ACHN (cell line): ENCODE data around the gene A1BG.

Experiments
- DNase-seq: peaks from one replicate; pipeline ENCODE4 v3.0.0-alpha.2; 2015
- in situ Hi-C: cut with HindIII; loops from 2 replicates; pipeline ENCODE4 v1.10.0; 2017; ENCODE audit warnings: low sequenced_read_pairs, low pct_ligation_motif_present, low pct_unique_long_range_greater_than_20kb

A1BG gene

DNA sequence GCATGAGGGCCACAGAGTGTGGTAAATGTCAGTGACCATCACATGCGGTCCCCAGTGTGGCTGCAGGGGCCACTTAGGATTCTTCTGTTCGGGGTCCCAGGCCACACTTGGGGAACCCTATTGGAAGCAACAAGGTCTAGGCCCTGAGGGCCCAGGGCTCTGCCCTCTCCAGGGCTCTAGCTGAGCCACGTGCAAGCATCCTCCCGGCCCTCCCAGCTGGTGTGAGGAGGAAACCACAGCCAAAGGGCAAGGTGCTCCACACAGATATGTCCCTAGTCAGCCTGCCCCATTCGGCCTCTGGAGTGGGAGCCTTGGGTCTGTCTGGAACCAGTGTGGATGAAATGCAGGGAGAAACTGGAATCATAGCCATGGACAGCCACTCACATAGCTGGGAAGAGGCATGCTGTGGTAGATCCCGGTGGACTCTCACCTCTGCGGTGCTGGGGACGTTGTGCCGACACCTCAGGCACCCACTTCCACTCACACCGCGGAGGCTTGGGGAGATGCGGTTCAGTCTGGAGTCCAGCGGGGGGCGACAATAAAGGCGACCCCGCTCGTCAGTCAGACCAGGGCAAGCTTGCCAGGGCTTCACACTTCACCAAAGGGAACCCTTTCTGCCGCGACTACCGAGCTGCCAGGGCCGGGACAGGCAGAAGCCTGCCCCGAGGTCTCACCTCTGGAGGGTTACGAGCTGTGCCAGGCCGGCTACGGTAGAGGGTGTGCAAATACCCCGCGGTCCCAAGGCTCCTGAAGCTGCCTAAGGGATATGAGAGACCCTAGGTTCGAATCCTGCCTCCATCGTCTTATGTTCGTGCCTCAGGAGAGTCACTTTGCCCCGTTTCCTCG lies 13.5 kb upstream of the A1BG start:
- in situ Hi-C loops, result no loop called here

DNA sequence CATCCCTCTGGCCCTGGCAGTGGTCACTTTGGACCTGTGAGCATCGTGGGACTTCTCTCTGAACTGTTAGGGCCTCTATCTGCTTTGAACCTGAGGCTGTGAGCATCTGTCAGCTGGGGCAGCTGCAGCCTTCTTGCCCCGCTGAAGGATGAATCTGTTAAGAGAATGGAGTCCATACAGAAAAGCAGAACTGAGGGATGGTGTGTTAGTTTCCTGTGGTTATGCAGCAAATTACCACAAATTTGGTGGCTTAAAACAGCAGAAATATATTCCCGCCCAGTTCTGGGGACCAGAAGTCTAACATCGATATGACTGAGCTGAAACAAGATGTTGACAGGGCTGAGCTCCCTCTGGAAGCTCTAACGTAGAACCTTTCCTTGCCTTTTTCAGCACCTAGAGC lies 10.9 kb upstream of the A1BG start:
- in situ Hi-C loops, result no loop called here
- DNase-seq, result no peak

More for the DNA sequence above, 13.5 kb upstream of the A1BG start:
- DNase-seq, result no peak

DNA sequence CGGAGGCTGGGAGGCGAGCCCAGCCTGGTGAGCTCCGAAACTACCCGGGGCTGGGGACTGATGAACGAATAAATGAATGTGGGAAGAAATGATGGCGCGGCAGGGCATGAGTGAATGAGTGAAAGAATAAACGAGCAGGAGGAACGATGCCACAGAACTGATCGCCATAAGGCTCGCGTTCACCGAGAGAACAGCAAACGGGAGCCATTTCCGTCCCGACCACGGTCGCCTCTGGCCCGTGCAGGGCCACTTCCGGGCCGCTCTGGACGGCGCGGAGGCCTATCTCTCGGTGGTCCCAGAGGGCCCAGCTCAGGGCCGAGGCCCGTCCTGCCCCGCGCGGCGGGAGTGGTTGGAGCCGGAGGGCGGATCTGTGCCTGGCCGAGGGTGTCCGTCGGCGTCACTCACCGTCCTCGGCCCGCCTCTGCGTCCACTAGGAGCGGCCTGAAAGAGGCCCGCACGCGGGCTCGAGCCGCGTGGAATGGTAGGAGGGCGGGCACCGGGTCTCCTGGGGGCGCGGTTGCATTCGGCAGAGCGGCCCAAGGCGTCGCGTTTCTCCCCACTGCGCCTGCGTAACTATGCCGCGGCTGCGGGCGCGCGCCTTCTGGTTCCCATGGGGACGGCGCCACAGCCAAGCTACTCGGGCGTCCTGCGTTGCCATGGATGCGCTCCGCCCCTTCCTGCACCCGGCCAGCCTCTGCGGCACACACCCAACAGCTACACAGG lies 9.1 kb upstream of the A1BG start, which contains the start of gene ZNF497:
TSS of gene ZNF497 (minus strand) at position 480 of the 723 bp plus-strand sequence. CDS start 5,116 bp downstream, outside the sequence.
- DNase-seq, result peak; percentile 94
- in situ Hi-C loops, result no loop called here

DNA sequence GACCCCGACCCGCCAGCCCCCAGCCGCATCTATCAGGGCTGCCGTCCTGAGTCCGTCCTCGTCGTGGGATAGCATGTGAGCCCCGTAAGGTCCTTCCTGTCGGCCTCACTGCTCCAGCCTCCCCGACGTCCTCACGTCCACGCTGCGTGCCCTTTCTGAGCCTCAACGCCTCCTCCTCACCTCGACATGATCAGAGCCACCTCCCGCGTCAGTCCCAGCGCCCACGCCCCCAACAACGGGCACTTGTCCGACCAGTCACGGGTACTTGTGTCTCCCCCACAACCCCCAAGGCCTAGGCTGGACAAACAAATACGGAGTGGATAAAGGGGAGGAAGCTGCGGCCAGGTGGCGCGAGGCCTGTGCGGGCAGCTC lies 8.6 kb upstream of the A1BG start:
- DNase-seq, result peak; percentile 38
- in situ Hi-C loops, result no loop called here

DNA sequence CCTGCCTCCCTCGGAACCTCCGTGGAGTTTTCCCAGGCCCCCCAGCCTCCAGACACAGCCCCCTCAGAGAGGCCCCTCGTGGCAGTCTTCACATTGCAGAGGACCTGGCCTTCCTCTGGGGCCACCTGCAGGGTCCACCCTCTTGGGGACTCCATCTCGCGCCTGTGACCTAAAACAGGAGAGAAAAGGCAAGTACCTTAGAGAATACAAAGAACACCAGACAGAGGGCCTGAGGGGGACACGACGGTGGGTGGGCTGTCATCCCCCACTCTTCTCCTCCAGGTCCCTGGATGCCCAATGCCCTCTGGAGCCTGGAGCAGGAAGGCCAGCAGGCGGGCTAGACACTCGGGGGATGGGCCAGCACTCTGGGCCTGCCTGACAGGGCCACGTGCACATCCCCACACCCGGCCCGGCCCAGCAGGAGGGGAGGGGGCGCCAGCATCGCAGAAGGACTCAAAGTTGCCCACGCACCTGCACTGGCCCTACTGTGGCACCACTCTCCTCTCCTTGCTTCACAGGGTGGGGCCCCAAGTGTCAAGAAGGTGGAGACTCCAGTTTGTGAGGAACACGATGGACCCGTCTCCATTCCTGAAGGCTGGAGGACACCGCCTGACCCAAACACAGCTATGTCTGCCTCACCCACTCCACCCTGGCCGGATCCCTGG lies 4.3 kb upstream of the A1BG start:
- in situ Hi-C loops, result no loop called here
- DNase-seq, result no peak

DNA sequence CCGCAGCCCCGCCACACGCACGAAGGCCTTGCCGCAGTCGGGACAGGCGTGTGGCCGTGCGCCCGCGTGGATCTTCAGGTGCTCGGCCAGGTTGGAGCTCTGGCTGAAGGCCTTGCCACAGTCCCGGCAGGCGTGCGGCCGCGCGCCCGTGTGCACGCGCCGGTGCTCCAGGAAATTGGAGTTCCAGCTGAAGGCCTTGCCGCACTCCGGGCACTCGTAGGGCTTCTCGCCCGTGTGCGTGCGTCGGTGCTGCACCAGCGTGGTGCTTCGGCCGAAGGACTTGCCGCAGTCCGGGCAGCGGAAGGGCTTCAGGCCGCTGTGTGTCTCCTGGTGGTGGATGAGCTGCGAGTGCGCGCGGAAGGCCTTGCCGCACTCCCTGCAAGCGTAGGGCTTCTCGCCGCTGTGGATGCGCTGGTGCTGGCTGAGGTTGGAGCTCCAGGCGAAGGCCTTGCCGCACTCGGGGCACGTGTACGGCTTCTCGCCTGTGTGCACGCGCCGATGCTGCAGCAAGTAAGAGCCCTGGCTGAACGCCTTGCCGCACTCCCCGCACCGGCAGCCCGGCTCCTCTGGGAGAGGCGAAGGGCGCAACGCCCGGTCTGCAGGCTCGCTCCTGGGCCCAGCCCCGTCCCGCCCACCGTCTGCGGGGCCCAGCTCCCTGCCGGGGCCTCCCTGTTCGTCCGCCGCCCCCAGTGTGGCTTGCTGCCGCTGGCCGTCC lies 3.6 kb upstream of the A1BG start:
- in situ Hi-C loops, result no loop called here
- no peak for DNase-seq

DNA sequence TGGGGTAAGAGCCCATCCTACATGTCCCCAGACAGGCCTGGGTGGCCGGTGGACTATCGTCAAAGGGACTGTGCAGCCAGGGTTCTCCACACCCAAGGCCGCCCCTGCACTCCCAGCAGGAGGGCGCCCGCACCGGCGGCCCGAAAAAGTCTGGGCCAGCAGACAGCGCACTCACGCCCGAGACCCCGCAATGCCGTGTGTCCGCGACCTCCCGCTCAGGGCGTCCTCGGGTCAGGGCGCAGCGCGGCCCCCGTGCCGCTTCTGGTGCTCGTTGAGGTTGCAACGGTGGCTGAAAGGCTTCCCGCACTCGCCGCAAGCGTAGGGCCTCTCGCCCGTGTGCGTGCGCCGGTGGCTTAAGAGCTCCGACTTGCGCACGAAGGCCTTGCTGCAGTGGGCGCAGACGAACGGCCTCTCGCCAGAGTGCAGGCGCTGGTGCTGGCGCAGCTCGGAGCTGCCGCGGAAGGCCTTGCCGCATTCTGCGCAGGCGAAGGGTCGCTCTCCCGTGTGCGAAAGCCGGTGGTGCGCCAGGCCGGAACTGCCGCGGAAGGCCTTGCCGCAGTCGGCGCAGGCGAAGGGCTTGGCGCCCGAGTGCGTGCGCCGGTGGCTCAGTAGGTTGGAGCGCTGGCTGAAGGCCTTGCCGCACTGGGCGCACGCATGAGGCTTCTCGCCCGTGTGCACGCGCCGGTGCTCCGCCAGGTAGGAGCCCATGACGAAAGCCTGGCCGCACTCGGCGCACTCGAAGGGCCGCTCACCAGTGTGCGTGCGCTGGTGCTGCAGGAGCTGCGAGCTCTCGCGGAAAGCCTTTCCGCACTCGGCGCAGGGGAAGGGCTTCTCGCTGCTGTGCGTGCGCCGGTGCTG lies 2.8 kb upstream of the A1BG start:
- in situ Hi-C loops, result no loop called here
- no peak for DNase-seq

DNA sequence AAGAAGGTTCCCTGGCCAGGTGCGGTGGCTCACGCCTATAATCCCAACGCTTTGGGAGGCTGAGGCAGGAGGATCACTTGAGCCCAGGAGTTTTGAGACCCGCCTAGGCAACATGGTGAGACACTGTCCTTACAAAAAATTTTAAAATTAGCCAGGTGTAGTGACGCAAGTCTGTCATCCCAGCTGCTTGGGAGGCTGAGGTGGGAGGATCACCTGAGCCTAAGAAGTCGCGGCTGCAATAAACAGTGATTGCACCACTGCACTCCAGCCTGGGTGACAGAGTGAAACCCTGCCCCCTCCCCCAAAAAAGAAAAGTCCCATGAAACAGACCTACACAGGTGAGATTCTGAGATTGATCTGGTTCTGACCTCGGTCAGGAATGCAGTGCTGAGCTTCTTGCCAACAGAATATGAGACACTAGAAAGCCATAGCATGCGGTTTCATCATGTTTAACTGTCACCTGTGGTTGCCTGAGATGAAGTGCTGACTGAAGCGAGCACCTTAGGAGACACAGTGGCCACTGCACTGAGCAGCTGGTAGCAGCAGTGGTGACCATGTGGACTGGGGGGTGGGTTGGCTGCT lies 2.0 kb upstream of the A1BG start:
- no peak for DNase-seq
- in situ Hi-C loops, result no loop called here

DNA sequence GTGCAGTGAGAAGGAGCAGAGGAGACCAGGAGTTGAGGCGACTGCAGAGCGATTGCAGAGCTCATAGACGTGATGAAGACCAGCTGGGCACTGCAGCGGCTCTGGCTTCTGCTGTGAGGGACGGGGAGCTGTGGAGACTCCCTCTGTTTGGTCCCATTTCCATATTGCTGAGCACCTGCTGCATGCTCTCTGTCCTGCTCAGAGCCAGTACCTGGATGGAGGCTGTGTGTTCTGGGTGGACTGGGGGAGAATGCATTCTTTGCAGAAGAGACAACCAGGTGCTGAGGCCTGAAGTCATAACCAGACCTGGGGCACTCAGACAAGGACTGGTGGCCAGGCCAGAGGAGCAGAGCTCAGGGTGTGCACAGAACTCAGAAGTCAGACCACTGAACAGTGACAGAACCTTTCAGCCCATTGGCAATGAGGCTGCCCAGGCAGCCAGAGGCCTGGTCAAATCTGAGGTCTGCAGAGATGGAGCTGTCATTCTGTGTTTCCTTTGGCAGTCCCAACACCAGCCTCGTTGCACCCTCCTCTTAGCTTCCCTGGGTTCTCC lies 1.3 kb upstream of the A1BG start:
- in situ Hi-C loops, result no loop called here
- no peak for DNase-seq

DNA sequence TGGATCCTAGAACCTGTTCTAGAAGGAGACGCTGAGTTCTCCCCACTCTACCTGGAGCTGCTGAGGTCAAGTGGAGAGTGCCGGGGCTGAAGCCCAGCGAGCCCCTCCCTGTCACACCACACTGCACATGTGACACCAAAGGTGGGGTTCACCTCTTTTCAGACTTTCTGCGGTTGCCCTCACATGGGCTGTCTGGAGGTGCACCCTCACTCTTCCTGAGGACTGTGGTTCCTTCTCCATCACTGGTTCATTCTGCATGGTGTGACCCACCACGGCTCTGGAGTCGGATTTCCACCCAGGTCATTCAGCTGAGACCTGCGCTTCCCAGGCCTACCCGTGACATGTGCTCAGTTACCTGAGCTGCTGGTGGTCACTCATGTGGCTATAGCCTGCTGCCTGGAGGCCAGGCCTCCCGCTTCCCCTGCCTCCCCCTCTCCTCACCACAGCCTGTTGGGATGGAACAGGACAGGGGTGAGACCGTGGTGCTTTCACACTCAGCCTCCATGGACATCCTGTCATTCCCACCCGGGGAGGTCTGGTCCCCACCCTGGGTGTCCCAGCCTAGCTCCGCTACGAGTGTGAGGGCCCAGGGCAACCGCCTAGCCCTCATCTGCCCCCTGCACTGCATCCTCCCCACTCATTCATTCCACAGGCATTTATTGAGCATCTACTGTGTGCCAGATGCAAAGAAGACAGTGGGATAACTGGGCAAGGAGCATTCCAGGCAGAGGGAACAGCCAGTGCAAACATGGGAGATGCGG lies 605 bp upstream of the A1BG start:
- no peak for DNase-seq
- in situ Hi-C loops, result no loop called here

DNA sequence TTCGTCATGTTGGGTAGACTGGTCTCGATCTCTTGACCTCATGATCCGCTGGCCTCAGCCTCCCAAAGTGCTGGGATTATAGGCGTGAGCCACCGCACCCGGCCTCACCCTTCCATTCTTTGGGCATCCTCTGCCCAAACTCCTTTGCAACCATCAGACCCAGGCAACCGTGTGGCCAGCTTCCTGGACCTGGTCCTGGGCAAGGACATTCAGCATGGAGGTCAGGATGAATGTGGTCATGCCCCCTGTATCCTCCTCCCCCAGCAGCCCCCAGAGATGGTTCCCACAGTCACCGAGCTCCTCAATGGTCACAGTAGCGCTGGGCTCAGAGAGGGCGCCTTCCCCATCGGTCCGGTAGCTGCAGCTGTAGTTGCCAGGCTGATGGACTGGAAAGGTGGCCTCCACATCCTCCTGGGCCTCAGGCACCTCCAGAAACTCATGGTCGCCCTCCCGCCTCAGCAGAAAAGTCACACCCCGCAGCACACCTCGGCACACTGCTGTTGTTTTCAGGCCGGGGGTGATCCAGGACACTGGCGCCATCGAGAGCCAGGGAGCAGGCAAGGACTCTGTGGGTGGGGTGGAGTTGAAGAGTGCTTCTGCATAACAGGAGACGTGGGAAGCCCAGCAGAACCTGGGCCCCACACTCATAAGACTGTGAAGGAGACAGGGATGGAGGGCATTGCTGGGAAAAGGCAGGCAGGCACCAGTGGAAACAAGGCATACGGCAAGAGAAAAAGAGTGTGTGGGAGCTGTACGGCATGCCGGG lies 1.1 kb downstream of the A1BG start:
- in situ Hi-C loops, result no loop called here
- DNase-seq, result no peak

DNA sequence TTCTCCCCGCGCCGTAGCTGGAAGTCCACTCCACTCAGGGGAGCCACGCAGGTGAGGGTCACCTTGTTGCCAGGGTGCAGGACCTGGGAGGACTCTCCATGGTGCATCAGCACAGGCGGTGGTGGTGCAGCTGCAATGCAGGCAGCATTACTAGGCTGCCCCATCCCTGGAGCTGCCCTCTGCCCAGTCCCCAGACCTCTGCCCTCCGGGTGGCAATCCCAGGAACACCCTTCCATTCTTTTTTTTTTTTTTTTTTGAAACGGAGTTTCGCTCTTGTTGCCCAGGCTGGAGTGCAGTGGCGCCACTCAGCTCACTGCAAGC lies 1.8 kb downstream of the A1BG start:
- no peak for DNase-seq
- in situ Hi-C loops, result no loop called here

DNA sequence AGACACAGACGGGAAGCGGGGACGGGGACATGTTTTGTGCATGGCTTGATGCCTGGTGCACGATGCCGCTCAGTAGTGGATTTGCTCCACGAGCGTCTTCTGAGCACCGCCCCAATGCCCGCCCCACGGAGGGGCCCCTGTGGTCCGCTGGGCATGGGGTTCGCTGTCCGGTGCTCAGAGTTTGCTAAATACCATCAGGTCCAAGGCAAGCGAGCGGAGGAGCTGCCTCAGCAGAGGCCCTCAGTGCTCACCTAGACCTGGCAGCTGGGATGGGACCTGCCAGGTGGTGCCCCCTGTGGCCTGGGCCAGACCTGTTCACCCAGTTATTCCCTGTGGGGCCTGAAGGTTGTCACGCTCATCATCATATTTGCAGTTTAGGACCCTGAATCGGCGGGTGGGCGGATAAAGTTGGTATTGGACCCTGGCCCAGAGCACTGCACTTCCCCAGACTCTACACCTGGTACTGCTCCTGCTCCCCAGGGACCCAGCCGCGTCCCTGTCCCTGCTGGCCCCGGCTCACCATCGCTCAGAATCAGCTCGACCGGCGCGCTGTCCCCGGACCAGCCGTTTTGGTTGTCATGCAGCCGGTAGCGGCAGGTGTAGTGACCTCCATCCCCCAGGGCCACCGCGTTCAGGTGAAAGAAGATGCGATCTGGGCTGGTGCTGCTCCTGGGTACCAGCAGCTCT lies 2.3 kb downstream of the A1BG start:
- DNase-seq, result no peak
- in situ Hi-C loops, result no loop called here

DNA sequence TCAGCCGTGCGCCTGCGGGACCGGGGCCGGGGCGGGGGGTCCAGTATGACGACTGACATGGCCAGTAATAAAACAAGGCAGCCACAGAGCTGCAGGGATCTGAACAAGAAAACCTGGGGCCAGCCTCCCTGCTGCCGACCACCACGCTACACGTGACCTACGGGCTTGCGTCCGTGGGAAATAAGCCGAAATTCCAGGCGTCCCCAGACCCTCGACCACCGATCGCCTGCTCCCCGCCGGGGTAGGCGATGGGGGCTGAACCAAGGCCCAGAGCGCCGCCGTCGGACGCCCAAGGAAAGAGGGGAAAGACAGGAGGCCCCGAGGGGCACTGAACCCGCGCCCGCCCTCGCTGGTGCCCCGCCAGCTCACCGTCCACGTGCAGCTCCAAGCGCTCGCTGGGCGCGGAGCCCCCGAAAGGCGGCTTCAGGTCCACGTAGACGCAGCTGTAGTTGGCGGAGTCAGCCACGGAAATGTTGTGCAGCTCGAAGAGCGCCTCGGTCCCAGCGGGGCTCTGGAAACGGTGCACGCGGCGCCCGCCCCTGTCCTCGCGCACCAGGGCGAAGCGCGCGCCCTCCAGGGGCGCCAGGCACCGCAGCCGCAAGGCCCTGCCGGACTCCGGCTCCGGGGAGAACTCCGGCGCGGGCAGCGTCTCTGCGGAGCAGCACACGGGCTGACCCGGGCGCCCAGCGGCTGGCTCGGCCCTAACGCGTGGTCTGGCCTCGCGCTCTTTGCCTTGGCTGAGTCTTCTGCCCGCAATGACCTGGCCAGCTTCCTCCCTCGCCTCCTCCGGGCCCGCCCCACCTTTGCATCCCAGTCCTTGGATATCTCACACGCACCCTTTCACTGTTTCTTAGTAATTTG lies 3.1 kb downstream of the A1BG start:
- in situ Hi-C loops, result no loop called here
- no peak for DNase-seq

DNA sequence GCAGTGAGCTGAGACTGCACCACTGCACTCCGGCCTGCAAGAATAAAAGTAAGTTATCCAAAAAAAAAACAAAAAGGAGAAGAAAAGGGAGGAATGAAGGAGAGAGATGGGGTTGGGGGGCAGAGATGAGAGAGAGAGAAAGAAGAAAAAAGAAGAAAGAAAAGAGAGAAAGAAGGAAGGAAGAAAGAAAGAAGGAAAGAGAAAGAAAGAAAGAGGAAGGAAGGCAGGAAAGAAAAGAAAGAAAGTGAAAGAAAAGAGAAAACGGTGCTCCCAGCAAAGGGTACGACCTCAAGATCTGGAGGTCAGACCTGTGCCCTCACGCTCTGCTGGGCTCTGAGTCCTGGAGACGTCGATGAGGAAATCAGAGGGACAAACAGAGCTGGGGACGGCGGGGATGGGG lies 3.7 kb downstream of the A1BG start:
- in situ Hi-C loops, result no loop called here
- no peak for DNase-seq
